Dendritic cell treated with granulocyte-macrophage colony-stimulating factor and Interleukin-4, amounts not matched to agents 40 ng/mL and 50 ng/mL, for 4 days (primary cell): ENCODE data around the gene ELMO3.

ENCODE experiments used
- H3K27ac Mint-ChIP-seq: one replicate; pipeline ENCODE4 v1.8.0; 2022; ENCODE audit warnings: mild to moderate bottlenecking, mixed read lengths
- H3K27me3 Mint-ChIP-seq: one replicate; pipeline ENCODE4 v1.8.0; 2022; ENCODE audit warnings: mild to moderate bottlenecking, mixed read lengths
- H3K36me3 Mint-ChIP-seq: one replicate; pipeline ENCODE4 v1.8.0; 2022; ENCODE audit warnings: low read depth, mixed read lengths
- H3K4me1 Mint-ChIP-seq: one replicate; pipeline ENCODE4 v1.8.0; 2022; ENCODE audit warnings: low read depth, mixed read lengths
- H3K4me3 Mint-ChIP-seq: one replicate; pipeline ENCODE4 v1.8.0; 2022; ENCODE audit warnings: mild to moderate bottlenecking, moderate library complexity, mixed read lengths
- H3K9me3 Mint-ChIP-seq: one replicate; pipeline ENCODE4 v1.8.0; 2022; ENCODE audit warnings: mixed read lengths
- intact Hi-C: fragments of 100-400 bp; cut with micrococcal nuclease; formaldehyde crosslinking; loops from one replicate; pipeline ENCODE4 v1.15.0; 2022

ELMO3 gene

GRCh38 chr16:67236563-67237395, 37.8 kb downstream of the ELMO3 start:
- intact Hi-C loops: no loop called here
- no peaks in the 10 kb centered on the region for H3K27me3 Mint-ChIP-seq
- H3K4me3 Mint-ChIP-seq: no peak overlapping the region
- H3K4me1 Mint-ChIP-seq: peaks cover 57% of the 10 kb centered on the region
- H3K9me3 Mint-ChIP-seq: no peaks in the 10 kb centered on the region
- peak overlapping the region; percentile 60 for H3K27ac Mint-ChIP-seq
- peaks cover 83% of the 10 kb centered on the region for H3K36me3 Mint-ChIP-seq

- Mint-ChIP-seq H3K4me3 (no peak overlapping the region), H3K4me1 (peaks cover 65% of the 10 kb centered on the region), H3K36me3 (peaks cover 75% of the 10 kb centered on the region), H3K9me3 (no peaks in the 10 kb centered on the region), H3K27ac (peak overlapping the region; percentile 18), H3K27me3 (no peaks in the 10 kb centered on the region)
- intact Hi-C loops: no loop called here
These were observed 38.7 kb downstream of the ELMO3 start for GRCh38 chr16:67237396-67238277.

- no peaks in the 10 kb centered on the region for H3K27me3 Mint-ChIP-seq
- H3K4me1 Mint-ChIP-seq: peaks cover 70% of the 10 kb centered on the region
- H3K9me3 Mint-ChIP-seq: no peaks in the 10 kb centered on the region
- H3K36me3 Mint-ChIP-seq: peaks cover 69% of the 10 kb centered on the region
- no peak overlapping the region for H3K27ac Mint-ChIP-seq
- intact Hi-C loops: no loop called here
- H3K4me3 Mint-ChIP-seq: no peak overlapping the region
These were observed 39.3 kb downstream of the ELMO3 start for GRCh38 chr16:67238278-67238575.

GRCh38 chr16:67238806-67239470, 40.0 kb downstream of the ELMO3 start:
- no peaks in the 10 kb centered on the region for H3K9me3 Mint-ChIP-seq

GRCh38 chr16:67240506-67240905, 41.6 kb downstream of the ELMO3 start:
- H3K36me3 Mint-ChIP-seq: peaks cover 46% of the 10 kb centered on the region
- intact Hi-C loops: loop anchor here (5.0 kb wide), 1 partner anchor 43 kb away; the partner anchor contains the start of gene ELMO3
- H3K9me3 Mint-ChIP-seq: no peaks in the 10 kb centered on the region
- peak overlapping the region; percentile 85 for H3K27ac Mint-ChIP-seq
- no peaks in the 10 kb centered on the region for H3K27me3 Mint-ChIP-seq
- no peak overlapping the region for H3K4me3 Mint-ChIP-seq
- peaks cover 92% of the 10 kb centered on the region for H3K4me1 Mint-ChIP-seq

More at GRCh38 chr16:67238806-67239470, 40.0 kb downstream of the ELMO3 start:
- Mint-ChIP-seq H3K27me3 (no peaks in the 10 kb centered on the region), H3K4me3 (no peak overlapping the region), H3K36me3 (peaks cover 62% of the 10 kb centered on the region), H3K4me1 (peaks cover 77% of the 10 kb centered on the region), H3K27ac (peak overlapping the region; percentile 16)
- intact Hi-C loops: no loop called here

GRCh38 chr16:67241008-67241900, 42.3 kb downstream of the ELMO3 start:
- Mint-ChIP-seq H3K27ac (peak overlapping the region; percentile 85), H3K36me3 (peaks cover 38% of the 10 kb centered on the region), H3K27me3 (no peaks in the 10 kb centered on the region), H3K4me3 (peak overlapping the region; percentile 40), H3K9me3 (no peaks in the 10 kb centered on the region), H3K4me1 (peaks cover 87% of the 10 kb centered on the region)
- intact Hi-C loops: loop anchor here (5.0 kb wide), 1 partner anchor 44 kb away; the partner anchor contains the start of gene ELMO3

GRCh38 chr16:67242138-67242730, 43.3 kb downstream of the ELMO3 start:
- H3K27me3 Mint-ChIP-seq: no peaks in the 10 kb centered on the region
- intact Hi-C loops: loop anchor here (5.0 kb wide), 1 partner anchor 45 kb away; the partner anchor contains the start of gene ELMO3
- H3K9me3 Mint-ChIP-seq: no peaks in the 10 kb centered on the region
- peak overlapping the region; percentile 85 for H3K27ac Mint-ChIP-seq
- peak overlapping the region; percentile 23 for H3K4me3 Mint-ChIP-seq
- H3K4me1 Mint-ChIP-seq: peaks cover 78% of the 10 kb centered on the region
- peaks cover 37% of the 10 kb centered on the region for H3K36me3 Mint-ChIP-seq

- intact Hi-C loops: loop anchor here (5.0 kb wide), 1 partner anchor 46 kb away; the partner anchor contains the start of gene ELMO3
- Mint-ChIP-seq H3K27ac (peak overlapping the region; percentile 88), H3K4me1 (peaks cover 79% of the 10 kb centered on the region), H3K9me3 (no peaks in the 10 kb centered on the region), H3K4me3 (peak overlapping the region; percentile 89), H3K27me3 (peaks cover 10% of the 10 kb centered on the region), H3K36me3 (peaks cover 26% of the 10 kb centered on the region)
These were observed 44.5 kb downstream of the ELMO3 start for GRCh38 chr16:67243481-67243880.

- peaks cover 80% of the 10 kb centered on the region for H3K4me1 Mint-ChIP-seq
- no peaks in the 10 kb centered on the region for H3K9me3 Mint-ChIP-seq
- intact Hi-C loops: loop anchor here (5.0 kb wide), 1 partner anchor 47 kb away; the partner anchor contains the start of gene ELMO3
- peak overlapping the region; percentile 89 for H3K4me3 Mint-ChIP-seq
- peaks cover 20% of the 10 kb centered on the region for H3K27me3 Mint-ChIP-seq
- peak overlapping the region; percentile 88 for H3K27ac Mint-ChIP-seq
- peaks cover 15% of the 10 kb centered on the region for H3K36me3 Mint-ChIP-seq
These were observed 45.7 kb downstream of the ELMO3 start for GRCh38 chr16:67244387-67245185.

- Mint-ChIP-seq H3K4me1 (peaks cover 80% of the 10 kb centered on the region), H3K9me3 (no peaks in the 10 kb centered on the region), H3K27ac (peak overlapping the region; percentile 88), H3K4me3 (peak overlapping the region; percentile 89), H3K27me3 (peaks cover 26% of the 10 kb centered on the region), H3K36me3 (peaks cover 10% of the 10 kb centered on the region)
- intact Hi-C loops: no loop called here
These were observed 46.3 kb downstream of the ELMO3 start for GRCh38 chr16:67245186-67245585.

- intact Hi-C loops: no loop called here
- peak overlapping the region; percentile 88 for H3K27ac Mint-ChIP-seq
- peaks cover 31% of the 10 kb centered on the region for H3K27me3 Mint-ChIP-seq
- peak overlapping the region; percentile 89 for H3K4me3 Mint-ChIP-seq
- peaks cover 78% of the 10 kb centered on the region for H3K4me1 Mint-ChIP-seq
- peaks cover 10% of the 10 kb centered on the region for H3K36me3 Mint-ChIP-seq
- no peaks in the 10 kb centered on the region for H3K9me3 Mint-ChIP-seq
These were observed 46.7 kb downstream of the ELMO3 start for GRCh38 chr16:67245674-67246080.
